Measurements from ENCODE around the gene METTL26. TPM values are rescaled to one million over a fixed set of nuclear protein-coding genes. Genes with fewer than 3 reads are reported as not detected.
A peak's percentile ranks its signal among the peaks of the same experiment; 100 is the strongest.

METTL26 gene
- total RNA-seq, 2 experiments from 2014 or later = 89.0 to 94.0 TPM

- POLR2A ChIA-PET = interaction anchor here (0.6 to 2.4 kb wide), 6 partner anchors 9 to 127 kb away, joined by 3 to 15 read pairs (median 4); partner anchors contain the start of genes METTL26, RHOT2 and WDR24
- H3K27ac Mint-ChIP-seq = peak within 1 kb of the TSS; percentile 90
- peaks cover 4% of the 10 kb centered on the region for H3K27me3 Mint-ChIP-seq (ENCODE audit: low read depth)
- H3K4me3 Mint-ChIP-seq = peak within 1 kb of the TSS; percentile 81
- ATAC-seq (peak; percentile 41), DNase-seq (peak; percentile 90)
- peaks cover 24% of the 10 kb centered on the region for H3K36me3 Mint-ChIP-seq (ENCODE audit: low read depth)
- H3K9me3 Mint-ChIP-seq (ENCODE audit: insufficient read depth) = no peaks in the 10 kb centered on the region
- H3K4me1 Mint-ChIP-seq (ENCODE audit: low read depth) = peaks cover 42% of the 10 kb centered on the region
- CTCF ChIA-PET = interaction anchor here (0.8 to 2.6 kb wide), 3 partner anchors 10 to 90 kb away, joined by 3 to 10 read pairs (median 9); partner anchors contain the start of genes RHOT2 and WDR24
Observed at GRCh38 chr16:679814-680624, 43.9 kb upstream of the METTL26 start, which contains the start of gene STUB1. Gene STUB1 (plus strand): TSS chr16:680410. CDS start chr16:680526, 116 bp downstream.

- CTCF ChIA-PET = interaction anchor here (1.0 to 2.6 kb wide), 2 partner anchors 11 to 42 kb away, joined by 3 to 10 read pairs; partner anchors contain the start of gene RHOT2
- peaks cover 41% of the 10 kb centered on the region for H3K4me1 Mint-ChIP-seq (ENCODE audit: low read depth)
- POLR2A ChIA-PET = interaction anchor here (0.5 to 1.3 kb wide), 3 partner anchors 11 to 78 kb away, joined by 3 read pairs; partner anchors contain the start of genes METTL26 and WDR24
- peak; percentile 65 for DNase-seq
- peaks cover 24% of the 10 kb centered on the region for H3K36me3 Mint-ChIP-seq (ENCODE audit: low read depth)
- ATAC-seq = peak; percentile 16
- peak overlapping the region; percentile 78 for H3K27ac Mint-ChIP-seq
- no peaks in the 10 kb centered on the region for H3K9me3 Mint-ChIP-seq (ENCODE audit: insufficient read depth)
- H3K4me3 Mint-ChIP-seq = peak overlapping the region; percentile 73
- peaks cover 6% of the 10 kb centered on the region for H3K27me3 Mint-ChIP-seq (ENCODE audit: low read depth)
Observed at GRCh38 chr16:678858-679813, 43.0 kb upstream of the METTL26 start.

- ATAC-seq = no peak
- Mint-ChIP-seq H3K36me3 (ENCODE audit: low read depth) (peaks cover 22% of the 10 kb centered on the region), H3K4me3 (peak overlapping the region; percentile 73), H3K4me1 (ENCODE audit: low read depth) (peaks cover 36% of the 10 kb centered on the region), H3K27ac (no peak overlapping the region), H3K9me3 (ENCODE audit: insufficient read depth) (no peaks in the 10 kb centered on the region), H3K27me3 (ENCODE audit: low read depth) (peaks cover 6% of the 10 kb centered on the region)
- ChIA-PET CTCF (interaction anchor here (1.0 to 2.6 kb wide), 2 partner anchors 10 to 41 kb away, joined by 3 to 10 read pairs; partner anchors contain the start of gene RHOT2), POLR2A (interaction anchor here (0.5 to 1.3 kb wide), 3 partner anchors 12 to 79 kb away, joined by 3 read pairs; partner anchors contain the start of genes METTL26 and WDR24)
- no peak for DNase-seq
Observed at GRCh38 chr16:678209-678857, 42.2 kb upstream of the METTL26 start.

GRCh38 chr16:677316-678190, 41.4 kb upstream of the METTL26 start:
- CTCF ChIA-PET = no interaction called here

GRCh38 chr16:676913-677312, 40.8 kb upstream of the METTL26 start:
- Mint-ChIP-seq H3K27me3 (ENCODE audit: low read depth) (peaks cover 6% of the 10 kb centered on the region), H3K9me3 (ENCODE audit: insufficient read depth) (no peaks in the 10 kb centered on the region), H3K36me3 (ENCODE audit: low read depth) (peaks cover 15% of the 10 kb centered on the region), H3K27ac (no peak overlapping the region), H3K4me3 (no peak overlapping the region), H3K4me1 (ENCODE audit: low read depth) (peaks cover 24% of the 10 kb centered on the region)
- ChIA-PET POLR2A (interaction anchor here (0.6 kb wide), 1 partner anchor 108 kb away, joined by 4 read pairs; no protein-coding TSS in a partner anchor), CTCF (no interaction called here)
- DNase-seq = no peak
- no peak for ATAC-seq

More at GRCh38 chr16:677316-678190, 41.4 kb upstream of the METTL26 start:
- no peak for DNase-seq
- no peak for ATAC-seq
- Mint-ChIP-seq H3K36me3 (ENCODE audit: low read depth) (peaks cover 21% of the 10 kb centered on the region), H3K4me3 (no peak overlapping the region), H3K9me3 (ENCODE audit: insufficient read depth) (no peaks in the 10 kb centered on the region), H3K27me3 (ENCODE audit: low read depth) (peaks cover 6% of the 10 kb centered on the region), H3K4me1 (ENCODE audit: low read depth) (peaks cover 30% of the 10 kb centered on the region), H3K27ac (no peak overlapping the region)
- POLR2A ChIA-PET = interaction anchor here (0.6 kb wide), 1 partner anchor 109 kb away, joined by 4 read pairs; no protein-coding TSS in a partner anchor

GRCh38 chr16:676565-676902, 40.4 kb upstream of the METTL26 start:
- no peaks in the 10 kb centered on the region for H3K9me3 Mint-ChIP-seq (ENCODE audit: insufficient read depth)

GRCh38 chr16:675884-676564, 39.9 kb upstream of the METTL26 start:
- no peak overlapping the region for H3K27ac Mint-ChIP-seq
- ATAC-seq (no peak), DNase-seq (no peak)
- peaks cover 6% of the 10 kb centered on the region for H3K27me3 Mint-ChIP-seq (ENCODE audit: low read depth)
- ChIA-PET POLR2A (interaction anchor here (1.1 to 1.4 kb wide), 2 partner anchors 9 to 14 kb away, joined by 4 to 7 read pairs; partner anchors contain the start of gene WDR24), CTCF (no interaction called here)
- H3K4me1 Mint-ChIP-seq (ENCODE audit: low read depth) = peaks cover 15% of the 10 kb centered on the region
- peaks cover 9% of the 10 kb centered on the region for H3K36me3 Mint-ChIP-seq (ENCODE audit: low read depth)
- H3K4me3 Mint-ChIP-seq = no peak overlapping the region
- no peaks in the 10 kb centered on the region for H3K9me3 Mint-ChIP-seq (ENCODE audit: insufficient read depth)

More at GRCh38 chr16:676565-676902, 40.4 kb upstream of the METTL26 start:
- Mint-ChIP-seq H3K27ac (no peak overlapping the region), H3K4me3 (no peak overlapping the region), H3K36me3 (ENCODE audit: low read depth) (peaks cover 11% of the 10 kb centered on the region), H3K4me1 (ENCODE audit: low read depth) (peaks cover 20% of the 10 kb centered on the region), H3K27me3 (ENCODE audit: low read depth) (peaks cover 6% of the 10 kb centered on the region)
- ATAC-seq (no peak), DNase-seq (no peak)
- POLR2A ChIA-PET = interaction anchor here (1.4 kb wide), 1 partner anchor 13 kb away, joined by 7 read pairs; the partner anchor contains the start of gene WDR24
- CTCF ChIA-PET = no interaction called here

GRCh38 chr16:674968-675883, 39.1 kb upstream of the METTL26 start, which contains the start of gene RHBDL1:
Gene RHBDL1 (plus strand): TSS chr16:675671. CDS start chr16:675791, 120 bp downstream.
- ChIA-PET CTCF (no interaction called here), POLR2A (interaction anchor here (1.1 to 1.4 kb wide), 2 partner anchors 8 to 15 kb away, joined by 4 to 7 read pairs; partner anchors contain the start of gene WDR24)
- H3K4me3 Mint-ChIP-seq = no peak within 1 kb of the TSS
- DNase-seq (no peak), ATAC-seq (no peak)
- peaks cover 6% of the 10 kb centered on the region for H3K27me3 Mint-ChIP-seq (ENCODE audit: low read depth)
- H3K9me3 Mint-ChIP-seq (ENCODE audit: insufficient read depth) = no peaks in the 10 kb centered on the region
- peaks cover 13% of the 10 kb centered on the region for H3K4me1 Mint-ChIP-seq (ENCODE audit: low read depth)
- no peak within 1 kb of the TSS for H3K27ac Mint-ChIP-seq
- peaks cover 10% of the 10 kb centered on the region for H3K36me3 Mint-ChIP-seq (ENCODE audit: low read depth)

- DNase-seq (no peak), ATAC-seq (no peak)
- Mint-ChIP-seq H3K4me1 (ENCODE audit: low read depth) (peaks cover 16% of the 10 kb centered on the region), H3K36me3 (ENCODE audit: low read depth) (peaks cover 14% of the 10 kb centered on the region), H3K9me3 (ENCODE audit: insufficient read depth) (no peaks in the 10 kb centered on the region), H3K27ac (no peak overlapping the region), H3K4me3 (no peak overlapping the region), H3K27me3 (ENCODE audit: low read depth) (peaks cover 6% of the 10 kb centered on the region)
- ChIA-PET CTCF (no interaction called here), POLR2A (no interaction called here)
Observed at GRCh38 chr16:674214-674881, 38.2 kb upstream of the METTL26 start.
